GM18508 (cell line): Measurements from ENCODE around the gene ADPRH.
"Not testable (repeated sequence)": the region's sequence is repeated elsewhere in the genome, so short reads cannot be mapped to it uniquely, and the experiment has no call there.

Source experiments
- ATAC-seq: cut with Tn5 transposase; IDR thresholded peaks from one replicate; pipeline ENCODE4 v1.9.1; 2021; ENCODE audit warnings: moderate number of reproducible peaks; ENCODE audit not compliant: insufficient read depth, unreplicated experiment

The ADPRH gene

GRCh38 chr3:119594929-119595328, 15.6 kb downstream of the ADPRH start:
- not testable (repeated sequence) for ATAC-seq

DNA sequence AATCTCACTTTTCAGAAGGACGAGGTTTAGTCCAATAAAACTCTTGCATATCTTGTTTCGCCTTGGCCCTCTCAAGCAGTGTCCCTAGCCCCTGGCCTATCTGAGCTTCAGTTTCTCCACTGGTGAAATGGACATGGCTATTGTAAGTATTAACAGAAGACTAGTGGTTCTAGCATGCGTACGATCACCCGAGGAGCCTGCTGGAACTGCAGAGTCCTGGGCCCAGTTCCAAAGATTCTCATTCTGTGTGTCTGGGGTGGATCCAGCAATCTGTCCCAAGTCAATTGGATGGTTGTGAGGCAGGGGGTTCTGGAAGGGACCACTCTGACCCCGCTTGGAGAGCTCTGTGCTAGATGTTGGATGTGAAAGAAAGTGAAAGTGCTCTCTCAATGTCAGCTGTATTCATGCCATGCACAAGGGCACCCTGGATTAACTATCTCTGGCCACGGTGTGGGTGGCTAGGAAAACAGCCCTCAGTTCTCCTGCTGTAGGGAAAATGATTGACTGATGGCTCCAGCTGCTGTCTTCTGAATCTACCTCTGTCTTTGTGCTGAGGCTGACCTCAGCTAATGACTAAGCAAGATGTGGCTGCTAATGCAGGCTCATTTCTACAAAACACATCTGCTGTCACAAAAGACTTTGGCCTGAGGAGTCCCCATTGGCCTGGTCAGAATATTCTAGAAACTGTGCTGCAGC, 16.5 kb downstream of the ADPRH start:
- ATAC-seq, result no peak

- ATAC-seq, result no peak
Measured at GRCh38 chr3:119596398-119596797, 17.1 kb downstream of the ADPRH start.

GRCh38 chr3:119597548-119598288, 18.4 kb downstream of the ADPRH start, which contains the start of gene PLA1A:
PLA1A (plus strand) TSS chr3:119597885; CDS start chr3:119597914, 29 bp downstream.
- no peak for ATAC-seq

- peak; percentile 42 for ATAC-seq
Measured at GRCh38 chr3:119598410-119599098, 19.3 kb downstream of the ADPRH start.

- no peak for ATAC-seq
Measured at GRCh38 chr3:119599558-119600174, 20.4 kb downstream of the ADPRH start.

GRCh38 chr3:119600732-119601131, 21.4 kb downstream of the ADPRH start:
- peak; percentile 45 for ATAC-seq

- no peak for ATAC-seq
Measured at GRCh38 chr3:119601154-119601553, 21.9 kb downstream of the ADPRH start.

- ATAC-seq, result no peak
Measured at GRCh38 chr3:119602676-119603075, 23.4 kb downstream of the ADPRH start.

DNA sequence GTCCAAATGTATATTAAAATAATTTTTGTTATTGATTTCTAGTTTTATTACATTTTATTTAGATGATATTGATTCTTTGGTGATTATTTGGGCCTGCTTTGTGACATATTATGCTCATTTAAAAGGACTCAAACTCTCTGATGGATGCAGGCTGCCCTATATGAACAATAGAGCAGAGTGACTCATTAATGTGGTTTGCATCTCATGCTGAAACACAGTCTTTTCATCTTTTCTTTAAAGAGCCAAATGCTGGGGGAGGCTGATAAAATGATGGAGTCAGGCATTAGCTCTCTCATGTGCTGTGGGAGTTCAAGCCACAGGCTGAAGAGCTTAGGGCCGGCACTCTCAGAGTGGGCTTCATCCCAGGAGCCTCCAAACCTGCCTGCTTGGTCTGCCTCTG, 25.6 kb downstream of the ADPRH start:
- ATAC-seq, result no peak

DNA sequence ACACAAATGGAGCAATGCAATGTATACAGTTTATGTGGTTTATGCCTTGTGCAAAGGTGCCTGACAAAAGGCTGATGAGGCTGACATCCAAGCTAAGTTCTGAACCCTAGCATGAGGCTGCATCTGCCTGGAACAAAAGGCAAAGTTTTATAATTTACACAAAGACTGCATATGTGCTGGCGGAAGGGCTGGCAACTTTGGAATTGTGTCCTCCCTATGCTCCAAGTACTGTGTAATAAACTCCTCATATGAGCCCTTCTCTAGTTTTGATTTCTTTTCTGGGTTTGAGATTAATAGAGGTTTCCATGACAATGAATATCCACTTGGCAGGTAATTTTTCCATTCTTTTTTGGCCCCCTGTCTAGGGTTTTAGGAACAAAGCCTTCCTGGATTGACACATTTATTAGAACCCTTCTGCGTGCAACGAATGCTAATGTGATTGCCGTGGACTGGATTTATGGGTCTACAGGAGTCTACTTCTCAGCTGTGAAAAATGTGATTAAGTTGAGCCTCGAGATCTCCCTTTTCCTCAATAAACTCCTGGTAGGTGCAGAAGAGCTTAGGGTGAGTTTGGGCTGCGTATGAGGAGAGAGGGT, 29.2 kb downstream of the ADPRH start:
- ATAC-seq, result no peak

DNA sequence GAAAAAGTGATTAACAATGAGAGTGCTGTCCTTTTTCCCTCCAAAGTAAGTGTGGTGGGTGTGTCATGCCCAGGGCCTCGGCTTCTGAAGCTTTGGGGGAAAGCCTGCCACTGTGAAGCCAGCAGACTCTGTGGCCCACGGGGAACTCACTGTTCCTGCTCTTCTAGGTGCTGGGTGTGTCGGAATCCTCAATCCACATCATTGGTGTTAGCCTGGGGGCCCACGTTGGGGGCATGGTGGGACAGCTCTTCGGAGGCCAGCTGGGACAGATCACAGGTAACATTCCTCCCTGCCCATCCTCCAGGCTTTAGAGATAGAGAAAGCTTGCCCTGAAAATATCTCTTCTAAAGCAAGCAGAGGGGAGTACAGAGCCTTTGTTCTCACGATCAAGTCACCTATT, 30.0 kb downstream of the ADPRH start:
- ATAC-seq, result no peak

DNA sequence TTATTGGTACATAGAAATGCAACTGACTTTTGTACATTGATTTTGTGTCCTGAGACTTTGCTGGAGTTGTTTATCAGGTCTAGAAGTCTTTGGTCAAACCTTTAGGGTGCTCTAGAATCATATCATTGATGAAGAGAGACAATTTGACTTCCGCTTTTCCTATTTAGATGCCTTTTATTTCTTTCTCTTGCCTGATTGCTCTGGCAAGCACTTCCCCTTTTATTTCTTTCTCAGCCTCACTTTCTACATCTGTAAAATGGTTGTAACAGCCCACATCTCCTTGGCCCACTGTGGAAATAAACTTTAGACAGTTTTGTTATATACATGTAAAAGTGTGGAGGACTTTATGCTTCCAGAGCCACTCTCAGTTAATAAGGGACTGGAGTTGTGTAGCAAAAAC, 32.4 kb downstream of the ADPRH start:
- no peak for ATAC-seq

DNA sequence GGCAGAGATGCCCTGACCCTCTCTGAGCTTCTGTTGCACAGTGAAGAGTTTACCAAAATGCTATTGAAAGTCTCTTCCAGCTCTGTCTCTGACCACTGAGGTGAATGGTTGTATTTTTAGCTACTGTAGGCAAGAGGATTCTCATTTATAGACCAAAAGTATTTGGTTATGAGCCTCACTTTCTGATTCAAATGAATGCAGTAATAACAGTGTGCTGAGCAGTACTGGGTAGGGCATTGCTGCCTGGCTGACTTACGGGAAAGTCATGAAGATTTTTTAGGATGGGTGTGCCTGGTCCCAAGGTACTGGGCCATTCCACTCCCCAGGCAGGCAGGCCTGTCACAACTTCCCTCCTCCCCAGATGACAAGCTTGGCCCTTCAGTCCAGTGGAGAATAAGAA, 33.9 kb downstream of the ADPRH start:
- ATAC-seq, result no peak

- no peak for ATAC-seq
Measured at GRCh38 chr3:119613872-119614271, 34.6 kb downstream of the ADPRH start.

- ATAC-seq, result no peak
Measured at GRCh38 chr3:119616056-119616455, 36.8 kb downstream of the ADPRH start.

DNA sequence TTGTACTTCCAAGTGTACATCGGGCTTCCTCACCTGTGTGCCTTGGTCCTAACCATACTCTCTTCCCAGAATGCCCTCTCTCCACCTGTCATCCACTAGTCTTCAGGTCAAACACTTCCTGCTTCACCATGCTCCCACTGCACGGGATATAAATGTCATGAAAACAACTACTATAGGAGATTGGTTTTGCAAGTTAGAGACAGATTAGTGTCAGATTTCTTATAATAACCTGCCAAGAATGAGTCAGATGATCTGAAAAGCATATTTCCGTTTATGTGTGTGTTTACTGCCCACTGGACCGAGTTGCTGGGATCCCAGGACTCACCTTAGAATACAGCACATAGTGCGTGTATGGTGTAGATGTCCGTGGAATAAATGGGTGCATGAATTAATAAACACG, 39.8 kb downstream of the ADPRH start:
- ATAC-seq, result no peak

DNA sequence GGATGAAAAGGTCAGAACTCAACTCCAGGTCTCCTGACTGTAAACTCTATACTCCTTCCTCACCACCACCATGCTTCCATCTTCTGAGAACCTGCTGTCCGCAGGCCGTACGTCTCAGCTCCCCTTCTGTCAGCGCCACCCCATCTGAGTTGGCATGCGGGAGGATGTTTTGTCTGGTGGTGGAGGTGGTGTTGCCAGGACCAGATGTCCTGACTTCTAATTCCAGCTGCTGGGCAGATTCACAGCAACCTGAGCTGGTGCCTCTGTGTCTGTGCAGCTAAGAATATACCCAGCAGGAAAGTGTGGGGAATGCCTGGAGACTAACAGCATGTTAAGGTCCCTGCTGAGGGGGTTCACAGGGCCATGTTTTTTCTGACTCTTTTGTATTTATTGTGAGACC, 41.6 kb downstream of the ADPRH start:
- ATAC-seq, result no peak

GRCh38 chr3:119624002-119624720, 44.9 kb downstream of the ADPRH start:
- ATAC-seq, result no peak
